Naive thymus-derived CD4-positive, alpha-beta T cell (primary cell): Measurements from ENCODE around the gene LIN9. TPM values are rescaled to one million over a fixed set of nuclear protein-coding genes. Genes with fewer than 3 reads are reported as not detected.

ENCODE experiments used
- ATAC-seq: fragments of 150-1000 bp; cut with Tn5 transposase; 2 replicates; pipeline ENCODE4 v1.10.0; 2021; ENCODE audit warnings: mild to moderate bottlenecking, moderate library complexity
- CTCF ChIA-PET: fragments of 350-600 bp; sonication (Branson Sonifier 250); formaldehyde crosslinking; loops from one replicate; lab custom pipeline; 2021; ENCODE audit warnings: antibody characterized with exemption; lab: Charles Lee
- POLR2A ChIA-PET: fragments of 350-600 bp; sonication (Branson Sonifier 250); formaldehyde crosslinking; loops from one replicate; lab custom pipeline; 2021; ENCODE audit warnings: antibody characterized with exemption, inconsistent platforms; lab: Charles Lee
- DNase-seq, 9 donors: peaks; one replicate each; pipeline versions ENCODE4 v3.0.0 to v3.0.0-alpha.2; 2020 to 2022; ENCODE audit warnings: mixed read lengths in 1 of 9
- H3K27ac ChIP-seq: one replicate; pipeline ENCODE4 v1.7.0; 2013; ENCODE audit warnings: mild to moderate bottlenecking, low read depth, low read length, moderate library complexity
- H3K27me3 ChIP-seq, 2 donors: one replicate each; pipeline ENCODE4 v1.7.0; 2013; ENCODE audit warnings: low read length in 2 of 2, mild to moderate bottlenecking in 2 of 2, moderate library complexity in 2 of 2; ENCODE audit not compliant: control insufficient read depth in 2 of 2, insufficient read depth in 2 of 2
- H3K36me3 ChIP-seq, 3 experiments: 1 replicate in 2 of 3; 2 replicates in 1 of 3; pipeline ENCODE4 v1.7.0; 2013; ENCODE audit warnings: low read length in 3 of 3, mild to moderate bottlenecking in 3 of 3, moderate library complexity in 1 of 3; ENCODE audit not compliant: insufficient read depth in 3 of 3, control insufficient read depth in 2 of 3
- H3K4me1 ChIP-seq, 2 donors: one replicate each; pipeline ENCODE4 v1.7.0; 2013; ENCODE audit warnings: low read length in 2 of 2, mild to moderate bottlenecking in 2 of 2, moderate library complexity in 1 of 2; ENCODE audit not compliant: control insufficient read depth in 2 of 2, insufficient read depth in 2 of 2
- H3K4me3 ChIP-seq: 2 replicates; pipeline ENCODE4 v1.7.0; 2013; ENCODE audit warnings: mild to moderate bottlenecking, low read length
- H3K9me3 ChIP-seq, 3 experiments: 1 replicate in 2 of 3; 2 replicates in 1 of 3; pipeline ENCODE4 v1.7.0; 2013; ENCODE audit warnings: low read length in 3 of 3; ENCODE audit not compliant: control insufficient read depth in 2 of 3
- H3K27ac Mint-ChIP-seq, 9 donors: one replicate each; pipeline ENCODE4 v1.8.0; 2020 to 2022; ENCODE audit warnings: mixed read lengths in 9 of 9, mild to moderate bottlenecking in 8 of 9, moderate library complexity in 5 of 9, inconsistent platforms in 2 of 9
- H3K27me3 Mint-ChIP-seq, 5 donors: one replicate each; pipeline ENCODE4 v1.8.0; 2021 to 2022; ENCODE audit warnings: mixed read lengths in 5 of 5, mild to moderate bottlenecking in 1 of 5
- H3K36me3 Mint-ChIP-seq, 5 donors: one replicate each; pipeline ENCODE4 v1.8.0; 2020 to 2022; ENCODE audit warnings: mixed read lengths in 5 of 5, mild to moderate bottlenecking in 3 of 5, inconsistent platforms in 1 of 5
- H3K4me1 Mint-ChIP-seq, 7 donors: one replicate each; pipeline ENCODE4 v1.8.0; 2020 to 2022; ENCODE audit warnings: mixed read lengths in 7 of 7, mild to moderate bottlenecking in 3 of 7, inconsistent platforms in 1 of 7
- H3K4me3 Mint-ChIP-seq, 10 donors: one replicate each; pipeline ENCODE4 v1.8.0; 2020 to 2022; ENCODE audit warnings: mild to moderate bottlenecking in 10 of 10, mixed read lengths in 10 of 10, moderate library complexity in 6 of 10, inconsistent platforms in 2 of 10
- H3K9me3 Mint-ChIP-seq, 11 donors: one replicate each; pipeline ENCODE4 v1.8.0; 2020 to 2022; ENCODE audit warnings: mixed read lengths in 11 of 11, mild to moderate bottlenecking in 4 of 11, inconsistent platforms in 1 of 11, moderate library complexity in 1 of 11
- intact Hi-C, 2 donors: fragments of 100-400 bp; cut with micrococcal nuclease; formaldehyde crosslinking; loops; one replicate each; pipeline ENCODE4 v1.15.1; 2023
- polyA plus RNA-seq, 2 donors: library from polyadenylated mRNA; unstranded; fragments of 300-500 nt; fragmentation: Illumina TruSeq; gene quantifications; one replicate each; pipeline ENCODE4 v1.2.3, GENCODE V29; 2021
- total RNA-seq, 6 experiments: library from RNA in 5 of 6; stranded (reverse) in 5 of 6; gene quantifications; 1 replicate in 5 of 6; 2 replicates in 1 of 6; pipeline ENCODE4 v1.2.3 and lab custom pipeline; 2021 to 2026

Gene LIN9
- total and polyA plus RNA-seq, 7 experiments from 2014 or later, result 2.0 to 8.0 (median 5.0) TPM

DNA sequence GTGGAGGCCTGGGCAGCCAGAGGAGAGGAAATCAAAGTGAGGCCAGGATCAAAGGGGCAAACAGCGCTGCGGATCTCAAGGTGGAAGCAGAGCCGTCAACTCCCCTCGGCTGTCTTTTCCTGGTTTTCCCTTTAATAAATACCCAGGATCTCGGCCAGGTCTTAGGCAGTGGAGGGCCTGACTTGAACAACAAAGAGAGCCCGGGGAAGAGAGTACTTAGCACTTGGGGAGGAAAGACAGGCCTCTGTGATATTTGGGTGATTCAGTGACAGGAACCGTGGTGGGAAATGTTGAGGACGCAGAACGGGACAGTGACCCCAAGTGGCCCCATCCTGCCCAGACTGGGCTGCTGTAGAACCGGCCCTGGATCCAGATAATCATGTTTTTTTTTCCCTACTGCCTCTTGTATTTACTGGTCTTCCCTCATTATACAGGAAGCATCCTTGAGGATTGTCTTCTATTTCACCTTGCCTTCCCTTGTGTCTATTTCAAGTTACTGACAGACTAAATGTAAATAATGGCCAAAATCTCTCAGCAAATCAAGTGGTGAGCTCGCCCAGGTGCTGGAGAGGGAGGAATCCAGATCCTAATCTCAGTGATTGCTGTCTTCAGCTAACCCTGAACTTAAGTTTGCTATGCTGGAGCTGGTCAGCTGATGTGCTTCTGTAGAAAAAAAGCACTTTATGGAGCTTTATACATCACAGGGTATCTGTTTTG is 88.3 kb downstream of the LIN9 start:
- H3K4me1 ChIP-seq, result no peaks in the 10 kb centered on the region
- Mint-ChIP-seq H3K27me3 (peaks cover 14 to 49% (median 22%) of the 10 kb centered on the region in 5 donors), H3K9me3 (no peaks in the 10 kb centered on the region), H3K4me3 (no peak overlapping the region), H3K4me1 (peaks cover 0 to 6% (median 4%) of the 10 kb centered on the region in 7 donors), H3K36me3 (peaks cover 0 to 4% (median 0%) of the 10 kb centered on the region in 5 donors), H3K27ac (no peak overlapping the region)
- intact Hi-C loops, result no loop called here
- no peak for DNase-seq
- no peaks in the 10 kb centered on the region for H3K27me3 ChIP-seq
- ChIA-PET POLR2A (no interaction called here), CTCF (no interaction called here)
- no peak for ATAC-seq
- H3K4me3 ChIP-seq, result no peak overlapping the region
- H3K27ac ChIP-seq, result no peak overlapping the region
- no peaks in the 10 kb centered on the region for H3K36me3 ChIP-seq
- no peaks in the 10 kb centered on the region for H3K9me3 ChIP-seq

DNA sequence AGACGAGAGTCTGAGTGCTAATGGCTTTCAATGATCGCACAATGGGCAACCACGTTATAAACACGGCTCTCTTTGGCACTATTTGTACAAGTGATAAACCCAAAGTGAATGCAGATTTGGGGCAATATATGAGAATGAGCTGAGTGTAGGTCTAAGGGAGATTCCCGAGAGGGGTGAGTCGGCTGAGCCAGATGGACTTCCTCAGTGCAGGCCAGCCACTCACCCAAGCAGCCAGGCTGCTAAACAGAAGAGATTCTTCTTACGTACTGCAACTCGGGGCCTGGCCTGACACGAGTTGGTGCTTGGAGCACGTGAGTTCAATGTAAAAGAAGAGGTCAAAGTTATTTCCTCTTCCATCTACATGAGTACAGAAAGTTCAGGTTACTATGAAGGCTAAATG is 91.7 kb downstream of the LIN9 start:
- peaks cover 4 to 28% (median 5%) of the 10 kb centered on the region in 5 donors for H3K27me3 Mint-ChIP-seq
- Histone ChIP-seq H3K36me3 (no peaks in the 10 kb centered on the region), H3K4me3 (no peak overlapping the region), H3K27me3 (no peaks in the 10 kb centered on the region), H3K4me1 (no peaks in the 10 kb centered on the region), H3K27ac (no peak overlapping the region), H3K9me3 (no peaks in the 10 kb centered on the region)
- H3K9me3 Mint-ChIP-seq, result no peaks in the 10 kb centered on the region
- no peak overlapping the region for H3K27ac Mint-ChIP-seq
- DNase-seq, result no peak
- H3K4me3 Mint-ChIP-seq, result no peak overlapping the region
- intact Hi-C loops, result no loop called here
- ChIA-PET POLR2A (interaction anchor here (0.6 kb wide), 1 partner anchor 722 kb away, joined by 3 read pairs; no protein-coding TSS in a partner anchor), CTCF (no interaction called here)
- ATAC-seq, result no peak
- no peaks in the 10 kb centered on the region for H3K36me3 Mint-ChIP-seq
- no peaks in the 10 kb centered on the region for H3K4me1 Mint-ChIP-seq

DNA sequence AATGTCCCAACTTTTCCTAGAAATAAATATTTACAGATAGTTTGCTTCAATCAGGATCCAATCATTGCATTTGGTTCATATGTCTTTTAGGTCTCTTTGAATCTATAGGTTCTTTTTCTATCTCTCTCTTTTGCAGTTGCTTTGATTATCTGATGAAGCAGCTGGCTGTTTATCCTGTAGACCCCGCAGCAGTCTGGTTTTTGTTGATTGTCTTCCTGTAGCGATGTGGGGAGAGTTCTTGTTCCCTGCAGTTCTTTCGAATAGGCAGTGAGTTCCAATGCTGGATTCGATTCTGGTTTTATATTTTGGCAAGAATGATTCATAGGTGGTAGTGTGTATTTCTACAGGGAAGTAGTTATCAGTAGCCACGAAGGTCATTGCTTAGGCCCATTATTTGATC is 92.9 kb downstream of the LIN9 start:
- Histone ChIP-seq H3K9me3 (no peaks in the 10 kb centered on the region), H3K27me3 (no peaks in the 10 kb centered on the region), H3K36me3 (no peaks in the 10 kb centered on the region), H3K27ac (no peak overlapping the region), H3K4me1 (no peaks in the 10 kb centered on the region), H3K4me3 (no peak overlapping the region)
- CTCF ChIA-PET, result interaction anchor here (0.7 kb wide), 1 partner anchor 56 kb away, joined by 3 read pairs; no protein-coding TSS in a partner anchor
- no peak for ATAC-seq
- Mint-ChIP-seq H3K36me3 (no peaks in the 10 kb centered on the region), H3K27me3 (peaks cover 0 to 19% (median 0%) of the 10 kb centered on the region in 5 donors), H3K4me1 (no peaks in the 10 kb centered on the region), H3K4me3 (no peak overlapping the region), H3K27ac (no peak overlapping the region), H3K9me3 (no peaks in the 10 kb centered on the region)
- intact Hi-C loops, result no loop called here
- no peak for DNase-seq
- POLR2A ChIA-PET, result no interaction called here

DNA sequence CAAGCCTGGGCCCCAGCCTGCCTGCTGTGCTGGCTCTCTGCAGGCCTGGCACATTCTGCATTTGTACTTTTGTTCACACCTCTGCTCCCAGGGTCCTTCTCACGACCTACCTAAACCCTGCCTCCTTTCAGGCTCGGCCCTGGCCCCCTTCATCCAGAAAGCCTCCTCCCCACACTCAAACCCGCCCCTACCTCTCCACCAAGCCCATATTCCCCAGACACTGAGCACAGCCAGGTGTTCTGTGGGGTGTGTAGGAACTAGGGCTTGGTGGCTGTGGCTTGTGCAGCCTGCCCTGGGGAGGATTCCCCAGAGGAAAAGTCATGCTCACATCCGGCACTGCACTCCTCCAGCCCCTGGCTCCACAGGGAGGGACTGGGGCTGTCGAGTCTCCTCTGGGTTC is 93.7 kb downstream of the LIN9 start:
- H3K27me3 ChIP-seq, result no peaks in the 10 kb centered on the region
- Mint-ChIP-seq H3K4me3 (no peak overlapping the region), H3K36me3 (no peaks in the 10 kb centered on the region), H3K4me1 (no peaks in the 10 kb centered on the region), H3K9me3 (no peaks in the 10 kb centered on the region), H3K27me3 (peaks cover 0 to 13% (median 0%) of the 10 kb centered on the region in 5 donors), H3K27ac (peak overlapping the region in 1 of 9 donors; percentile 20)
- POLR2A ChIA-PET, result no interaction called here
- ATAC-seq (no peak), DNase-seq (no peak)
- no peaks in the 10 kb centered on the region for H3K36me3 ChIP-seq
- H3K4me3 ChIP-seq, result no peak overlapping the region
- H3K9me3 ChIP-seq, result no peaks in the 10 kb centered on the region
- CTCF ChIA-PET, result interaction anchor here (0.7 kb wide), 1 partner anchor 55 kb away, joined by 3 read pairs; no protein-coding TSS in a partner anchor
- no peaks in the 10 kb centered on the region for H3K4me1 ChIP-seq
- intact Hi-C loops, result no loop called here
- no peak overlapping the region for H3K27ac ChIP-seq

DNA sequence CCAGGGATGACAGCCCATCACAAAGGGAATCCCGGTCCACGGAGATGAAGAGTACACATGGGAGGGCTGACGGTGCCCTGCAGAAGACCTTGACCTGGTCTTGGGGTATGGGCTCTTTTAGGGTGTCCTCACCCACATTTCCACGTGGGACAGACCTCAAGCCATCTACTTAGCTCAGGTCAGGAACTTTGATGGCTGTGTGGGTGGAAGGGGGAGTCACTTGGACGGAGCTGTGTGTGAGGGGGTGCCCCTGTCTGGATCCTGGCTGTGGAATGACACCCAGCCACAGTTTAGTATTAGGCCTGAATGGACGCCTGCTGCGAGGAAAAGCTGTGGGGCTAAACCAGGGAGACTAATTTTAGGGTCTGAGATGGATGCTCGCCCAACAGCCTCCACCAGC is 96.4 kb downstream of the LIN9 start:
- ChIA-PET CTCF (no interaction called here), POLR2A (interaction anchor here (0.5 kb wide), 1 partner anchor 89 kb away, joined by 3 read pairs; no protein-coding TSS in a partner anchor)
- Histone ChIP-seq H3K4me1 (no peaks in the 10 kb centered on the region), H3K27me3 (no peaks in the 10 kb centered on the region), H3K4me3 (no peak overlapping the region), H3K36me3 (no peaks in the 10 kb centered on the region), H3K9me3 (no peaks in the 10 kb centered on the region), H3K27ac (no peak overlapping the region)
- H3K27me3 Mint-ChIP-seq, result peaks cover 0 to 11% (median 0%) of the 10 kb centered on the region in 5 donors
- H3K4me3 Mint-ChIP-seq, result no peak overlapping the region
- no peaks in the 10 kb centered on the region for H3K36me3 Mint-ChIP-seq
- intact Hi-C loops, result no loop called here
- no peak overlapping the region for H3K27ac Mint-ChIP-seq
- DNase-seq, result no peak
- H3K9me3 Mint-ChIP-seq, result no peaks in the 10 kb centered on the region
- ATAC-seq, result peak; percentile 16
- H3K4me1 Mint-ChIP-seq, result no peaks in the 10 kb centered on the region

DNA sequence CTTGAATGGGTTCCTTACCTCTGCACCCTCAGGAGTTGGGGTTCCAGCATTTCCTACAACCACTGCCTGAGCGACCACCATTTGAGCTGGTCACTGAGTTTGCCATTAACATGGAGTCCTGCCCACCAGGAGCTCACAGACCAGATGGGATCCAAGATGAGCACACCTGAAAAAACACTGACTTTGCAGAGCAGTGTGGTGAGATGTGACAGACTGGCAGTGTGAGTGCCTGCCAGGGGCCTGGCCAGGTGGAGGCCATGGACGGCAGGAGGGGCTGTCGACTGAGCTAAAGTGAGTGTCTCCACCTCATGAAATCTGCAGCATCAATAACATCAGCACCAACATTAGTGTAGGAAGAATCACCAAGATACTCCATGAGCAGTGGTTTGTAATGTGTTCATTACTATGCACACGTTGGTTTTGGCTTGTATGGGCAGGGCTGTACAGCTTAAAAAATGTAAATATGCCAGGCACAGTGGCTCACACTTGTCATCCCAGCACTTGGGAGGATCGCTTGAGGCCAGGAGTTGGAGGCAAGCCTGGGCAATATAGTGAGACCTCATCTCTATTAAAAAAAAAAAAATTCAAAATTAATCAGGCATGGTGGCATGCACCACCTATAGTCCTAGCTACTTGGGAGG is 97.7 kb downstream of the LIN9 start:
- ATAC-seq (no peak), DNase-seq (no peak)
- H3K27me3 ChIP-seq, result no peaks in the 10 kb centered on the region
- H3K36me3 ChIP-seq, result no peaks in the 10 kb centered on the region
- H3K36me3 Mint-ChIP-seq, result no peaks in the 10 kb centered on the region
- H3K4me1 ChIP-seq, result no peaks in the 10 kb centered on the region
- H3K4me3 Mint-ChIP-seq, result no peak overlapping the region
- no peak overlapping the region for H3K27ac ChIP-seq
- H3K4me3 ChIP-seq, result no peak overlapping the region
- H3K27me3 Mint-ChIP-seq, result peaks cover 0 to 14% (median 0%) of the 10 kb centered on the region in 5 donors
- ChIA-PET POLR2A (no interaction called here), CTCF (no interaction called here)
- no peak overlapping the region for H3K27ac Mint-ChIP-seq
- H3K9me3 Mint-ChIP-seq, result peaks cover 0 to 2% (median 0%) of the 10 kb centered on the region in 11 donors
- no peaks in the 10 kb centered on the region for H3K9me3 ChIP-seq
- no peaks in the 10 kb centered on the region for H3K4me1 Mint-ChIP-seq
- intact Hi-C loops, result no loop called here
